Measurements from ENCODE around the gene RBM39. TPM values are rescaled to one million over a fixed set of nuclear protein-coding genes. Genes with fewer than 3 reads are reported as not detected.

The RBM39 gene
- 240 and 475 TPM in 2 replicates for total RNA-seq

DNA sequence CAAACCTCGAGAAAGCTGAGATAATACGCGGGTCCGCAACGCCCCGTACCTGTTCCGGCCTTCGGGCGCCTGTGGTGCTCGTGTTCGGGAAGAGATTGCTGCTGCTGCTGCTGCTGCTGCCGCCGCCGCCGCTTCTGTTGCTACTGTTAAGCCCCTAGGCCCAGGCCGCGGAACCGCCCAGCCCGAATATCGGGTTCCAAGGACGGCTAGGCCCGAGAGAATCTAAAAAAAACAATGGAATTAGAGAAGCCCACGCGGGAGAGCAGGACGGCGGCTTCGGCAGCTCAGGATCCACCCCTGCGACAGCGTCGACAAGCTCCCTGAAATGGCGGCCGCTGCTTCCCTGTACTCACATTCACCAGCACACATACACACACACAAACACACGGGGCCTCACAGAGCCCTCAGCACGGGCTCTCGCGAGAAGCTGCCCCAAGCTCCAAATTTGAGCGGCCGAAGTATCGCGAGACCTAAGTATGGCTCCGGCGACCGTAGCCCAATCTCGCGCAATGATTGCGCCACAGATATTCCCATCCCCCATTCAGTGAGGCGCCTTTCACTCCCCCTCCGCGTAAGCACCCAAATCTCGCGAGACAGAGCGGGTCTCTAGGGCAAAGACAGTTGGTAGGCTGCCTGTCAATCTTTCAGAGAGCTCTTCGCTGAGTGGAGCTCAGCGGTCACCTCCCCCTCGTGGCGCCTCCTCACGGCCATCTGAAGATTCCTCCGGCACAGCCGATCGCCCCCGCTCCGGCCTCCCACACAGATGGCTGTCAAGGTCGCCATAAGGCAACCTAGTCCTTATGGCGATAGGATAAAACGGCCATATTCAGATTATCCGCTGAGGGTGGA, at the start of gene RBM39:
Gene RBM39, minus strand, starts transcription at position 369 of the 849 bp plus-strand sequence. CDS start 1,386 bp downstream, outside the sequence.

DNA sequence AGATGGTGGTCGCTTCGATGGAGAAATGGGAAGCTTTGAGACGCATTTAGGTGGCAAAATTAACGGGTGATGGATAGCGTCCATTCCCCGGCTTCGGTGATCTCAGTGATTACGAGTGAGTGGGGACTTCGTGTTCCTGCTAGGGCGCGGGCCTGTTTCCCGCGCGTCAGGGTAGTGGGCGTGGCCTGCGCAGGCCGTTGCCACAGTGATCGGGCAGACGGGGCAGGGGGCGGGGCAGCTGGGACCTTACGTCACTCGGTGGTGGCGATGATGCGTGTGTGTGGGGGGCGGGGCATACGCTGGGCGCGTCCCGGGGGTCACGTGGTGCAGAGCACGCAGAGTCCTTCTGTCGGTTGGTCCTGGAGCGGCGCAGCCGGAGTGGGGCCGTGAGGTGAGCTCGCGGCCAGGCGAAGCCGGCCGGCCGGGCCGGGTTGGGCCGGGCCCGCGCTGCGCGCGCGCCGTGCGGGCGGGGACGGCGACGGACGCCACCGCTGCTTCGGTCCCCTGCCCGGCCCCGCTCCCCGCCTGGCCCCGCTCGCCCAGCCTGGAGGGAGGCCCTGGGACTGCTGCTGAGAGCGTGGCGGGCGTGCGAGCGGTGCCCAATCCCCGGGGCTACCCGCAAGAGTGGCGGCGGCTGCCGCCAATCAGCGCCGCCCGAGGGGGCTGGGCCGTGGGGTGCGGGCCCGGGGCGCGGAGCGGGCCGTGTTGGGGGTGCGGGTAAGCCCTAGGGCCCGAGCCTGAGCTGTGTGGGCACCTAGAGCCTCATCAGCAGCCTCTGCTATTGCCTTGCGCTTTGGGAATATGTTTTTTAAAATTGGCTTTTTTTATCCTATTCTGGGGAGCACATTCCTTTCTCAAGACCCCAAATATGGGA, 29.9 kb upstream of the RBM39 start, which contains the start of gene PHF20:
Gene PHF20, plus strand, starts transcription at position 327 of the 874 bp plus-strand sequence. CDS start 29,508 bp downstream, outside the sequence.

DNA sequence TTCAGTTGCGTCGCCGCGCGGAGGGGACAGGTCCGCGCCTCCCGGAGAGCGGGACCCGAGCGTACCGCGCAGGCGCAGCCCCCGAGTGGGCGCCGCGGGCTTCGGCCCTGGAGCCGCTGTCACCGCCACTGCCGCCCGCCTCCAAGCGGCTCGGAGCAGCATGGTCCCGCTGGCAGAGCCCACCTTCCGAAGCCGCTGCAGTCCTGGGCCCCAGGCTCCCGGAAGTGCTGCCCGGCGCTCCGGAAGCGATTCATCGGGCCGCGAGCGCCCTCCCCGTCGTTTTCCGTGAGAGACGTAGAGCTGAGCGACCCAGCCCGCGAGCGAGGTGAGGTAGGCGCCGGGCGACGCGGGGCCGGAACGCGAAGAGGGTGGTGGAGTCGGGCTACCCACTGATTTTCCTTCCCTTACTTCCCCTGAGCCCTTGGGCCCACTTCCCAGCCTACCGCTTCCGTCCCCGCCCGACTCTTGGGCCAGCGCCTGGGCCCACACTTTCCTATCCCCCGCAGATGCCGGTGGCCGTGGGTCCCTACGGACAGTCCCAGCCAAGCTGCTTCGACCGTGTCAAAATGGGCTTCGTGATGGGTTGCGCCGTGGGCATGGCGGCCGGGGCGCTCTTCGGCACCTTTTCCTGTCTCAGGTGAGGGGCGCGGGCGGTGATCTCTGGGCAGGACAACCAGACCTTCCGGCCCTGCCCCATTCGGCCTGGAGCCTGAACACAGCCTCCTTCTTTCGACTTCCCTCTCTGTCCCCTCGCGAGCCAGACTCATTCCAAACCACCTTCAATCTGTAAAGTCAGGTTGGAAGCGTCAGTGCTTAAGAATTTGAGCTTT, 42.7 kb downstream of the RBM39 start, which contains the start of the genes NFS1 and ROMO1:
Gene NFS1, minus strand, starts transcription at position 226 of the 830 bp plus-strand sequence. Its CDS starts 64 bp downstream, at position 162.
Gene ROMO1, plus strand, starts transcription at position 279 of the 830 bp plus-strand sequence. Its CDS starts 228 bp downstream, at position 507.

DNA sequence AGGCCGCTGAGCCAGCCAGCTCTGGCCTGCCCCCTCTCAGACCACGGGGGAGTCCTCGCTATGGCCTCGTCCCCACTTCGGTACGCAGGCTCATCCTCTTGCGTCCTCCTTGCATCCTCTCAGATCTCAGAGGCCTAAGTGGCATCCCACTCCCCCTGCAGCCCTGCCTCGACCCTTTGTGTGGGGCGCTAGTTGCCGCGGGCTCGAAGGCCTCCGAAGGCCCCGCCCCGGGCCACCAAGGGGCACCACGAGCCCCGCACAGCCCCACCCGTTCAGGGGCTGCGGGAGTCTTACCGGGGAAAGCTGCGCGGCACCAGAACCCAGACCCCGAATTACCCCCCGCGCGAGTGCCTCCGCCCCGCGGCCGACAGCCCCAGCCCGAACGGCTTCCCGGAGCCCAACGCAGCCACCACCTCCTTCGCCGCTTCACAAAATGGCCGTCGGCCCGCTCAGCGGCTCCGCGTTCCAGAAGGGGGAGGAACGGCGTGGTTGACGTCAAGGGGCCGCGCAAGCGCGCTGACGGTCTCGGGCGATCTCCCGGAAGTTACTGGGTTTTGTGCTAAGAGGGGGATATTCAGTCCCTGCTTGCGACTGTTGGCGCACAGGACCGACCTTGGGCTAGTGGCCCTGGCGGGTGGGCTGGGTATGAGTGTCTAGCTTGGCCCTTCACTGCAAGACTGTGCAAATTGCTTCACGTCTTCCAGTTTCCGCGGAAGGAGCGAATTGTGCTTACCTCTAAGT, 77.4 kb downstream of the RBM39 start, which contains the start of the genes CPNE1 and RBM12:
Gene CPNE1, minus strand, starts transcription at position 435 of the 741 bp plus-strand sequence. CDS start 31,977 bp downstream, outside the sequence.
Gene RBM12, minus strand, starts transcription at position 435 of the 741 bp plus-strand sequence. CDS start 9,578 bp downstream, outside the sequence.

Small RNAs within 50 kb of the gene (small RNA-seq; reads per million reads assigned to genes)
- not detected for gene RF00026

Other genes with a start within 250 kb of the RBM39 start
- not detected in 2 replicates for gene C20orf173, start 212.6 kb downstream of the RBM39 start, total RNA-seq
- gene ERGIC3, start 200.2 kb downstream of the RBM39 start, total RNA-seq, result 382 and 490 TPM in 2 replicates
- gene SPAG4, start 126.4 kb downstream of the RBM39 start, total RNA-seq, result 2.7 and 12.2 TPM in 2 replicates
- 203 and 293 TPM in 2 replicates for gene CPNE1, start 77.4 kb downstream of the RBM39 start, total RNA-seq
- 52.2 and 67.7 TPM in 2 replicates for gene RBM12, start 77.4 kb downstream of the RBM39 start, total RNA-seq
- gene NFS1, start 42.9 kb downstream of the RBM39 start, total RNA-seq, result 25.5 and 31.7 TPM in 2 replicates
- 148 and 264 TPM in 2 replicates for gene ROMO1, start 42.9 kb downstream of the RBM39 start, total RNA-seq
- gene PHF20, start 29.8 kb upstream of the RBM39 start, total RNA-seq, result 29.1 and 29.3 TPM in 2 replicates
- 66.3 and 72.2 TPM in 2 replicates for gene SCAND1, start 212.2 kb upstream of the RBM39 start, total RNA-seq
- gene CNBD2, start 226.3 kb upstream of the RBM39 start, total RNA-seq, result 3.5 and 4.3 TPM in 2 replicates